ENCODE data around the gene MARS1.
"Not testable (repeated sequence)": the region's sequence is repeated elsewhere in the genome, so short reads cannot be mapped to it uniquely, and the experiment has no call there.

Gene MARS1

GRCh38 chr12:57473886-57474285 is 14.0 kb upstream of the MARS1 start:
- no peak for DNase-seq

DNA sequence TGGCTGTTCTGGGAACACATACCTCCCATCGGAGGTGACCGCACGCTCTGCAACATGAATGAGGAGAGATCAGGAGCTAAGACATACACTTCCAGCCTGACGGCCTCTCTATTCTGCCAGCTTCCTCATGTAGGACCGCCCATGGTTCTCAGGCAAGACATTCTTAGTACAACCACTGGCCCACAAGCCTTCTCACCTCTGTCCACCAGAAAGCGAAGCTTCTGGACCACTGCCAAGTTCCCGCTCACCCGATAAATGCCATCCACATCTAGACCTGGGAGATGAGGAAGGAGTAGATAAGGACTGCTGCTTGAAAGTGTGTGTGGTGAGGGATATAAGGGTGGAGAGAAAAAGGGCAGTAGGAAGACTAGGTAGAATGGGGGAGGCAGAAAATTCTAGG is 13.4 kb upstream of the MARS1 start:
- no peak for DNase-seq

DNA sequence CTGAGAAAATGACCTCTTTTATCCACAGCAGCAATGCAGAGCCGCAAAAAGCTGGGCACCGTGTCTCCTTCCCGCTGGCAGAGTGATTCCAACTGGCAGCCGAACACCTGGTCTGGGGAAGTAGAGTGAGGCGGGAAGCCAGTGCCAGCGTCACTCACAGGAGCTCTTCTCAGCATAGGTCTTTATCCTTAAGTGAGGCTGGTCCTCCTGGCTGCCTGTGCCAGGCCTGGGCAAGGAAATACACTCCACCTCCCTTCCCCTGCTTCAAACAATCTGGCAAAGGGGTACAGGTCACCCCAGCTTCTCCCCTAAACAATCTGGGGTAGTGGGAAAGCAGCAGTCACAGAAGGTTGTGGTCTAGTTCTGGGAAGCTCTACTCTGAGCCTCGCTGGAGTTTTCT is 13.0 kb upstream of the MARS1 start:
- DNase-seq, result no peak

DNA sequence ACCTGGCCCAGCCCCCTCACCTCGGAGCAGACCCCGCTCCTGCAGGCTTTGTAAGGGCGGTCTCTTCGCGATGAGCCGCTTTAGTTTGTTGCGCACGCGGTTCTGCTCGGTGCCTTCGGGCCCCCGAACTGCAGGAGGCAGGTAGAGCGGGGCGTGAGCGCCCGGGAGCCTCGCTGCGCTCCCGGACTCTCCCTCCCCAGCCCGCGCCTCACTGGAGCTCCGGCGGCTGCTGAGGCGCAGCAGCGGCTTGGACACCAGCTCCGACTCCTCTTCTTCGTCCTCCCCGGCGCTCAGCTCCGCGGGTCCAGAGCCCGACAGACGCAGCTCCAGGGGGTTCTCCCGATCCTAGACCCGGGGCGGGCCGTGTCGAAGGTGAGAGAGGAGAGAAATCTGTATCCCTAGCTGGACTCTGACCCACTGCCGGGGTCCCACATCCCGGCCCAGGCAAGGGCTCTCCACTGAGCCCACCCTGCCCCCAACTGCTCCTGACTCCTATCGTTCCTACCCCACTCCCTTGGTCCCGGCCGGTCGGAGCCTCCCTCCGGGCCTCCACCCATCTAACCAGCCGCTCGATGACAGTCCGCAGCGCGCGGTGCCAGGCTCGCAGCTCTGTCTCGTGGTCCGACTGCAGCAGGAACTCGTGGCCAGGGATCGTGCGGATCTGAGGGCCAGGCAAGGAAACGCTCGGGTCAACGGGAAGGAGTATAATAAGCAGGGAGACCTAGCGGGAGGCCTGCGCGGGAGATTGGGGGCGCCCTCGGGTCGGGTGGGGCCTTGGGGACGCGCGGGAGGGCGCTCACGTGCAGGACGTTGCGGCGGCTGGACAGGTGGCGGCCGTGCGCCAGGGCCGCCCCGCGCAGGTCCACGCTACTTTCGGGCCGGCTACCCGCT is 12.4 kb upstream of the MARS1 start:
- no peak for DNase-seq

DNA sequence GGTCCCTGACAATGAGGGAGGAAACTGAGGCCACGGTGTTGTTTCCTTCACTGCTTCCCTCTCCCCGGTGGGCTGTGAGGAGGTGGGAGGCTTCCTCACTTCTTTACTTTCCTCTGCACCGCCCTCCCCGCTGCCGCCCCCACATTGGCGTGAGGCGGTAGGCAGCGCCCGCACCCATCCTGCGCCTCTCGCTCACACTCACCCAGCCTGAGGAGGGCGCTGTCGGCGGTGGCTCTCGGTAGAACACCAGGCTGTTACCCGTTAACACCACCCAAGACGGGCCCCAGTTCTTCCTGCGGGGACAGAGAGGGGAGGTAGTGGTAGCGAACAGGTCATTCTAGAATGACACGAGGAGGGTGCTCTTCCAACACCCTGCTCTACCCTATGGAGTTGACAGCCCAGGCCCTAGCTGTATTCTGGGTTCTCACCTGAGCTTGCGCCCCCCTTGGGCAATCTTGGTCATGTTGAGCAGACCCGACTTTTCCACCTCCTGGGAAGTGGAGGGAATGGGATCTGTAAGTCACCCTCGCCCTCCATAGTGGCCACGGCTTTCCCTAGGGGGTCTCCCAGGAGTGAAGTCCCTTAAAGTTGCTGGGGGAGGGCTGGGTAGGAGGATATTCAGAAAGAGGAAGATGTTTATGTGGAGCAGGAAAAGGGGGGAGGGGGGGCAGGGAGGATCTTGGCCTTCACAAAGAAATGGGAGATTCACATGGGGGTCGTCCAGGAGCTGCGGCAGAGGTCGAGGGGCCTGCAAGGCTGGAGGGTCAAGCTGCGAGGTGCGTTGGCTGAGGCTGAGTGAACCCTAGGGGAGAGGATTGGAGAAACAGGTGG is 11.5 kb upstream of the MARS1 start:
- DNase-seq, result peak; percentile 82

- no peak for DNase-seq
Measured at GRCh38 chr12:57476993-57477709, 10.7 kb upstream of the MARS1 start.

DNA sequence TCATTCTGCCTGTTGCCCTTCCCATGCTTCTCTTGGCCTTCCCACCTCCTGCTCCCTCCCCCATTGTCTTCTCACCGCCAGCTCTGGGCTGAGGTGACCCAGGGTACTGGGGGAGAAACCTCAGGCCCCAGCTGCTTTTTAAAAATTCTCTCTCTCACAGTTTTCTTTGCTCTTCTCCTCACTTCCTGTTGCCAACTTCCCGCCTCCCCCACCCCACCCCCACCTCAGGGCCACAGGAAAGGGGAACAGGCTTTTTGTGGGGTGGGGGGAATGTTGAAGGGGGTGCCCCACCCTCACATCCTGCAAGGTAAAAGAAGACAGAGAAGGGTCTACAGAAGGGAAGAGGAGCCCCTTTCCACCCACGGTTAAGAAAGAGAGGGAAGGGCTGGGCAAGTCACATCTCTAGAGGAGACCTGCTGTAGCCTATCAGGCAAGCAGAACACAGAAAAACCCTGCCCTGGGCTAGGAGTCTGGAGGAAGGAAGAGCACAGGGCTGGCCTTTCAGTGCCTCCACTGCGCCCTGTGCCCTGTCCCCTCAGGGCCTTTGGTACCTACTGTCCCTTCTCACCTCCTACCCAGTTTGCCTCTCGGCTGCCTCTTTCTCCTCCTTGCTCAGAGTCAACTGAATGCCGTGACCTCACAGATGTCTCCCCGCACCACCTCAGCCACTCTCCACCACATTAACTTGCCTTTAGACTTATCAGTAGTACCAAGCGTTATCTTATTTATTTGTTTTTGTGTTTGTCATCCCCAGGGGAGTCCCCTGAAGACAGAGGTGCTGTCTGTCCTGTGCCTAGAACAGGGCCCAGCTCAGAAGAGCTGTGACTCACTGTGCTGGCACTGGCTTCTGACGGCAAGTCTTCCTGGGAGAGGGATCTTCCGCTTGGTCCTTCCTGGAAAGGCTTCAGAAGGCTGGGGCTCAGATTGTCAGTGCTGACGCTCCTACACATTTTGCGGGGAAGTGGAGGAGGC is 9.9 kb upstream of the MARS1 start:
- DNase-seq, result peak; percentile 78

- no peak for DNase-seq
Measured at GRCh38 chr12:57479043-57479375, 8.9 kb upstream of the MARS1 start.

- DNase-seq, result peak; percentile 85
Measured at GRCh38 chr12:57479376-57480115, 8.3 kb upstream of the MARS1 start, which contains the start of gene ARHGAP9. TSS of gene ARHGAP9 (minus strand) at chr12:57479866. CDS start at chr12:57479406, 460 bp downstream.

DNA sequence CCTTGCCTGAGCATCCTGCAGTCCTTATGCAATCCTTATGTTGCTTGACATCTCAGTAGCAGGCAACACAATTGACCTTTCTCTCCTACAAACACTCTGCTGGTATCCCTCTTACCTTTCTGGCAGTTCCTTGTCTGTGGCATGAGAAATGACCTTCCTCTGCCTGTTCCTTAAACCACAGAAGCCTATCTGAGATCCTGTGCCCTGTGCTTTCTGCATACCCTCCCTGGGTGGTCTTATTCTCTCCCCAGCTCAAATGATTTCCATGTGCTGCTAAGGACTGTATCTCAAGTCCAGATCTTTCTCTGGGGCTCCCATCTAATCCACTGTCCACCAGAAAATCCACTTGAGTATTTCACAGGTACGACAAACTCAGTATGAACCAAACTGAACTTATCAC is 6.2 kb upstream of the MARS1 start:
- no peak for DNase-seq

- no peak for DNase-seq
Measured at GRCh38 chr12:57483466-57483865, 4.4 kb upstream of the MARS1 start.

DNA sequence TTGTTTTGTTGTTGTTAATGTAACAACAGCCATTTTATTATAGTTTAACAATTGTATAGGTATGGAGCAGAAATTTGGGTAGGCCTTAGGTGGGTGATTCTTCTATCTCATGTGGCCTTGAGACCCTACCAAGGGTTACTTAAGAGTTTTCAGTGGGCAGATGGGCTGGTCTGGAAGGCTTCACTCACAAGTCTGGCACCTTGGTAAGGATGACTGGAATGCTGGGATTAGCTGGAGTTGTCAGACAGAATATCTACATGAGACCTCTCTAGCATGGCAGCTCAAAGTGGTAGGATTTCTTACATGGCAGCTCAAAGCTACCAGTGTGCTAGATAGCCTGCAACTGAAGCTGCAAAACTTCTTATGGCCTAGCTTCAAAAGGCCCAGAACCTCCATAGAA is 2.2 kb upstream of the MARS1 start:
- DNase-seq, result no peak

- DNase-seq, result no peak
Measured at GRCh38 chr12:57487055-57487596, 742 bp upstream of the MARS1 start.

GRCh38 chr12:57488402-57489156 is 711 bp downstream of the MARS1 start:
- DNase-seq, result no peak

DNA sequence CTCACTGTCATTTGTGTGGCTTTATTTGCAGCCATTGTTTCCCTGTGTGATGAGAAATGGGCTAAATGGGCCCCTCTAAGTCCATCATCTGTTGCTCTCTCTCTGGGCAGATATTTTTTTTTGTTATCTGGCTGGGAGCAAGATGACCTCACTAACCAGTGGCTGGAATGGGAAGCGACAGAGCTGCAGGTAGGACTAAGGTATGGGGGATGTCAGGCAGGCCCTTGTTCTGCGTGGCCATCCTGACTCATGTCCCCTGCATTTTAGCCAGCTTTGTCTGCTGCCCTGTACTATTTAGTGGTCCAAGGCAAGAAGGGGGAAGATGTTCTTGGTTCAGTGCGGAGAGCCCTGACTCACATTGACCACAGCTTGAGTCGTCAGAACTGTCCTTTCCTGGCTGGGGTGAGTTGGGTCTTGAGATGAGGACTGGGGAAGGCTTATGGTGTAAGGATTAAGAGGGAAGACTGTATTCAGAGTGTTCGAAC is 1.3 kb downstream of the MARS1 start:
- DNase-seq, result no peak

DNA sequence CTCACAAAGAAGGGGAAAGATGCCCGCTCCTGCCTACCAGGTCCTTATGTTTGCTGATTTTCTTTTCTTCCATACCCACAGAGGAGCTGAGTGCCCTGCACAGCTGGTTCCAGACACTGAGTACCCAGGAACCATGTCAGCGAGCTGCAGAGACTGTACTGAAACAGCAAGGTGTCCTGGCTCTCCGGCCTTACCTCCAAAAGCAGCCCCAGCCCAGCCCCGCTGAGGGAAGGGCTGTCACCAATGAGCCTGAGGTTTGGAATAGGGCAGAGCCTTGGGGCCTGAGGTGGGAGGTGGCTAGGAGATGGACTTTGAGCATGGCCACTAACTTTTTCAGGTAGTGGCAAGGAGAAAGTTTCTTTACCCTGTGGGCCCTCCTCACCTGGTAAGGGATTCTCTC is 2.3 kb downstream of the MARS1 start:
- no peak for DNase-seq

DNA sequence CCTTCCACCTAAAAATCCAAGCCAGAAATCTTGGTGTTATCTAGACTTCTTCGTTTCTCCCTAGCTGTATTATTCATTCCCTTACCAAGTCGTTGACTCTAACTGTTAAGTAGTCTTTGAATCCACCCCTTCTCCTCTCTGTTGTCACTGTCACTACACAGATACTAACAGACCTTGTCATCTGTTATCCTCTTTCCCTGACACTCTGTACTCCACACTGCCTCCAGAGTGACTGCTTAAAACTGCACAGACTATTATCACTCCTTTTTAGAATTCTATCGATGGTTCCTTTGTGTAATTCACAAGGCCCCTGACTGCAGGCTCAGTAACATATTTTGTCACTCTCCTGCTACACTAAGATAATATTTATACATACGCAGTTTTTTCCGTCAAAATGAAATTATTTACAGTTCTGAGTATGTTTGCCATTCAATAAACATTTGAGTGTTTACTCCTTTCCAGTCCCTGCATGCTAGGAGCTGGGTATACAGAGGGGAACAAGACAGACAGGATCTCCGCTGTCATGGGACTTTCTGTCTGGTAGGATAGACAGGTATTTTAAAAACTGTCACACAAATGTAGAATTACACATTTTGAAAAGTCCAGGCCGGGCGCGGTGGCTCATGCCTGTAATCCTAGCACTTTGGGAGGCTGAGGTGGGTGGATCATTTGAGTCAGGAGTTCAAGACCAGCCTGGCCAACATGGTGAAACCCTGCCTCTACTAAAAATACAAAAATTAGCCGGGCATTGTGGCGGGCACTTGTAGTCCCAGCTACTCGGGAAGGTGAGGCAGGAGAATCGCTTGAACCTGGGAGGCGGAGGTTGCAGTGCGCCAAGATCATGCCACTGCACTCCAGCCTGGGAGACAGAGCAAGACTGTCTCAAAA is 3.8 kb downstream of the MARS1 start:
- DNase-seq, result no peak

DNA sequence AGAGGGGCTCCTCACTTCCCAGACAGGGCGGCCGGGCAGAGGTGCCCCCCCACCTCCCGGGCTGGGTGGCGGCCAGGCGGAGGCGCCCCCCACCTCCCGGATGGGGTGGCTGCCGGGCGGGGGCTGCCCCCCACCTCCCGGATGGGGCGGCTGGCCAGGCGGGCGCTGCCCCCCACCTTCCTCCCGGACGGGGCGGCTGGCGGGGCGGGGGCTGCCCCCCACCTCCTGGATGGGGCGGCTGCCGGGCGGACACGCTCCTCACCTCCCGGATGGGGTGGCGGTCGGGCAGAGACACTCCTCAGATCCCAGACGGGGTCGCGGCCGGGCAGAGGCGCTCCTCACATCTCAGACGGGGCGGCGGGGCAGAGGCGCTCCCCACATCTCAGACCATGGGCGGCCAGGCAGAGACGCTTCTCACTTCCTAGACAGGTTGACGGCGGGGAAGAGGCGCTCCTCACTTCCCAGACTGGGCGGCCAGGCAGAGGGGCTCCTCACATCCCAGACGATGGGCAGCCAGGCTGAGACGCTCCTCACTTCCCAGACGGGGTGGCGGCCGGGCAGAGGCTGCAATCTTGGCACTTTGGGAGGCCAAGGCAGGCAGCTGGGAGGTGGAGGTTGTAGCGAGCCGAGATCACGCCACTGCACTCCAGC is 7.3 kb downstream of the MARS1 start:
- not testable (repeated sequence) for DNase-seq

DNA sequence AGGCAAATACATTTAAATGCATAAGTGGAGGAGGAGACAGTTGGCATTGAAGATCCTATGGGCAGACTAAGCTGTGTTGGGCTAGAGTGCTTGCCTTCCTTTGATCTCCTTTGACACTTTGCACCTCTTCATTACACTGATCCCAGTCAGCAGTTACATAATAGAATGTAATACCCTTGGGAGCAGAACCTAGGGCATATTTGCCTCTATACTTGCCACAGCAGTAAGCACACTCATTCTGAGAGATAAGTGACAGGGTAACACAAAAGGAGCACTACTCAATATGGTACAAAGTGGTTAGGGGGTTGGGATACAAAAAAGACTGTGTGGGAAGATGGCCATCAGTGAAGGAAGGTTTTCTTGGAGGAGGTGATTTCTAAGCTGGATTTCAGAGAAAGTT is 9.0 kb downstream of the MARS1 start:
- no peak for DNase-seq

Data from CD4-positive, alpha-beta T cell treated with Interleukin-10 for 1 hour (primary cell).